GM21360 (cell line): ENCODE results near the gene HEPACAM2.

Experiments
- ATAC-seq: cut with Tn5 transposase; IDR thresholded peaks from one replicate; pipeline ENCODE4 v1.9.1; 2021; ENCODE audit warnings: mild to moderate bottlenecking, moderate library complexity; ENCODE audit not compliant: unreplicated experiment

Gene HEPACAM2

GRCh38 chr7:93226310-93226709, at the start of gene HEPACAM2:
Gene HEPACAM2, minus strand, starts transcription at chr7:93226469.
- no peak for ATAC-seq

- no peak for ATAC-seq
These were observed 39.0 kb upstream of the HEPACAM2 start for GRCh38 chr7:93265220-93265619.

GRCh38 chr7:93262535-93262934, 36.3 kb upstream of the HEPACAM2 start:
- no peak for ATAC-seq

GRCh38 chr7:93258661-93259060, 32.4 kb upstream of the HEPACAM2 start:
- no peak for ATAC-seq

- ATAC-seq: no peak
These were observed 23.4 kb upstream of the HEPACAM2 start for GRCh38 chr7:93249491-93250148.

- ATAC-seq: no peak
These were observed 19.5 kb upstream of the HEPACAM2 start for GRCh38 chr7:93245525-93246432.

GRCh38 chr7:93242106-93242505, 15.8 kb upstream of the HEPACAM2 start:
- ATAC-seq: no peak

GRCh38 chr7:93239824-93240223, 13.6 kb upstream of the HEPACAM2 start:
- ATAC-seq: no peak

- ATAC-seq: no peak
These were observed 12.5 kb upstream of the HEPACAM2 start for GRCh38 chr7:93238748-93239147.

- no peak for ATAC-seq
These were observed 11.9 kb upstream of the HEPACAM2 start for GRCh38 chr7:93238131-93238530.

GRCh38 chr7:93235541-93235940, 9.3 kb upstream of the HEPACAM2 start:
- ATAC-seq: no peak

GRCh38 chr7:93232673-93233018, 6.4 kb upstream of the HEPACAM2 start:
- no peak for ATAC-seq

GRCh38 chr7:93231799-93232672, 5.8 kb upstream of the HEPACAM2 start, which contains the start of gene VPS50:
Gene VPS50, plus strand, starts transcription at chr7:93232366. Its CDS starts 102 bp downstream, at chr7:93232468.
- ATAC-seq: peak; percentile 99

- no peak for ATAC-seq
These were observed 5.0 kb upstream of the HEPACAM2 start for GRCh38 chr7:93231259-93231658.

GRCh38 chr7:93228302-93228701, 2.0 kb upstream of the HEPACAM2 start:
- ATAC-seq: no peak

GRCh38 chr7:93219868-93220267, 6.4 kb downstream of the HEPACAM2 start:
- ATAC-seq: no peak

- no peak for ATAC-seq
These were observed 7.1 kb downstream of the HEPACAM2 start for GRCh38 chr7:93218997-93219827.

GRCh38 chr7:93212881-93213280, 13.4 kb downstream of the HEPACAM2 start:
- no peak for ATAC-seq

- ATAC-seq: no peak
These were observed 14.9 kb downstream of the HEPACAM2 start for GRCh38 chr7:93211228-93211818.

- ATAC-seq: no peak
These were observed 21.2 kb downstream of the HEPACAM2 start for GRCh38 chr7:93205046-93205445.
